SJSA1 (cell line): ENCODE results near the gene TRPC1. TPM values are rescaled to one million over a fixed set of nuclear protein-coding genes. Genes with fewer than 3 reads are reported as not detected.

Experiments
- DNase-seq, 2 experiments: peaks; one replicate each; pipeline ENCODE4 v3.0.0-alpha.2; 2015 to 2020; ENCODE audit warnings: low spot score in 2 of 2, low read depth in 1 of 2
- H3K27ac ChIP-seq: fragments of 250-450 bp; sonication (Bioruptor Pico); 2 replicates; pipeline ENCODE4 v1.5.1; 2020; ENCODE audit warnings: mild to moderate bottlenecking, moderate library complexity
- H3K27me3 ChIP-seq: fragments of 250-450 bp; sonication (Bioruptor Pico); replicated peaks from 2 replicates; pipeline ENCODE4 v1.5.1; 2020; ENCODE audit warnings: mild to moderate bottlenecking, moderate library complexity
- H3K36me3 ChIP-seq: fragments of 250-450 bp; sonication (Bioruptor Pico); 2 replicates; pipeline ENCODE4 v1.5.1; 2020; ENCODE audit warnings: mild to moderate bottlenecking
- H3K4me1 ChIP-seq: fragments of 250-450 bp; sonication (Bioruptor Pico); replicated peaks from 2 replicates; pipeline ENCODE4 v1.6.1; 2021; ENCODE audit warnings: mild to moderate bottlenecking
- H3K4me3 ChIP-seq: fragments of 250-450 bp; sonication (Bioruptor Pico); 2 replicates; pipeline ENCODE4 v1.5.1; 2020; ENCODE audit warnings: mild to moderate bottlenecking
- H3K9me3 ChIP-seq: fragments of 250-450 bp; sonication (Bioruptor Pico); replicated peaks from 2 replicates; pipeline ENCODE4 v1.5.1; 2020; ENCODE audit warnings: mild to moderate bottlenecking
- total RNA-seq: library from RNA; depleted of rRNA; stranded (reverse); fragments of >200 nt; shearing (Covaris generic); gene quantifications from 2 replicates; pipeline ENCODE4 v1.2.3, GENCODE V29; 2014

The TRPC1 gene
- total RNA-seq, 1 experiment from 2014 or later: 11.7 TPM

GRCh38 chr3:142782616-142783015, 58.8 kb downstream of the TRPC1 start:
- DNase-seq: no peak
- Histone ChIP-seq H3K4me1 (no peaks in the 10 kb centered on the region), H3K4me3 (no peak overlapping the region), H3K9me3 (no peaks in the 10 kb centered on the region), H3K27me3 (no peaks in the 10 kb centered on the region), H3K36me3 (no peaks in the 10 kb centered on the region), H3K27ac (no peak overlapping the region)

- H3K4me3 ChIP-seq: no peak overlapping the region
- H3K36me3 ChIP-seq: no peaks in the 10 kb centered on the region
- H3K27me3 ChIP-seq: no peaks in the 10 kb centered on the region
- DNase-seq: no peak
- H3K4me1 ChIP-seq: no peaks in the 10 kb centered on the region
- H3K27ac ChIP-seq: no peak overlapping the region
- H3K9me3 ChIP-seq: no peaks in the 10 kb centered on the region
Measured at GRCh38 chr3:142784228-142784627, 60.4 kb downstream of the TRPC1 start.

- Histone ChIP-seq H3K27me3 (no peaks in the 10 kb centered on the region), H3K9me3 (no peaks in the 10 kb centered on the region), H3K4me1 (no peaks in the 10 kb centered on the region), H3K36me3 (no peaks in the 10 kb centered on the region), H3K4me3 (no peak overlapping the region), H3K27ac (no peak overlapping the region)
- no peak for DNase-seq
Measured at GRCh38 chr3:142785996-142786395, 62.2 kb downstream of the TRPC1 start.

- Histone ChIP-seq H3K9me3 (no peaks in the 10 kb centered on the region), H3K4me1 (no peaks in the 10 kb centered on the region), H3K36me3 (no peaks in the 10 kb centered on the region), H3K27ac (no peak overlapping the region), H3K27me3 (no peaks in the 10 kb centered on the region), H3K4me3 (no peak overlapping the region)
- DNase-seq: no peak
Measured at GRCh38 chr3:142787719-142788118, 63.9 kb downstream of the TRPC1 start.

GRCh38 chr3:142794508-142794907, 70.7 kb downstream of the TRPC1 start:
- Histone ChIP-seq H3K9me3 (no peaks in the 10 kb centered on the region), H3K4me1 (no peaks in the 10 kb centered on the region), H3K27ac (no peak overlapping the region), H3K36me3 (no peaks in the 10 kb centered on the region), H3K4me3 (no peak overlapping the region), H3K27me3 (no peaks in the 10 kb centered on the region)
- DNase-seq: no peak

GRCh38 chr3:142795332-142795731, 71.5 kb downstream of the TRPC1 start:
- H3K4me1 ChIP-seq: no peaks in the 10 kb centered on the region

GRCh38 chr3:142796823-142797222, 73.0 kb downstream of the TRPC1 start:
- H3K4me3 ChIP-seq: no peak overlapping the region
- no peaks in the 10 kb centered on the region for H3K4me1 ChIP-seq
- H3K27ac ChIP-seq: no peak overlapping the region
- DNase-seq: no peak
- H3K9me3 ChIP-seq: no peaks in the 10 kb centered on the region
- H3K27me3 ChIP-seq: no peaks in the 10 kb centered on the region
- no peaks in the 10 kb centered on the region for H3K36me3 ChIP-seq

More at GRCh38 chr3:142795332-142795731, 71.5 kb downstream of the TRPC1 start:
- Histone ChIP-seq H3K4me3 (no peak overlapping the region), H3K9me3 (no peaks in the 10 kb centered on the region), H3K27ac (no peak overlapping the region), H3K27me3 (no peaks in the 10 kb centered on the region), H3K36me3 (no peaks in the 10 kb centered on the region)
- DNase-seq: no peak

GRCh38 chr3:142801746-142802145, 77.9 kb downstream of the TRPC1 start:
- Histone ChIP-seq H3K4me3 (no peak overlapping the region), H3K9me3 (no peaks in the 10 kb centered on the region), H3K36me3 (no peaks in the 10 kb centered on the region), H3K27me3 (no peaks in the 10 kb centered on the region), H3K27ac (no peak overlapping the region), H3K4me1 (no peaks in the 10 kb centered on the region)
- no peak for DNase-seq

GRCh38 chr3:142802891-142803290, 79.1 kb downstream of the TRPC1 start:
- H3K27me3 ChIP-seq: no peaks in the 10 kb centered on the region
- no peaks in the 10 kb centered on the region for H3K36me3 ChIP-seq

GRCh38 chr3:142808103-142808917, 84.5 kb downstream of the TRPC1 start:
- no peaks in the 10 kb centered on the region for H3K9me3 ChIP-seq
- H3K4me3 ChIP-seq: no peak overlapping the region
- H3K27me3 ChIP-seq: no peaks in the 10 kb centered on the region
- no peaks in the 10 kb centered on the region for H3K36me3 ChIP-seq
- H3K4me1 ChIP-seq: peaks cover 7% of the 10 kb centered on the region
- peak overlapping the region; percentile 7; the same call in 1 of the 2 replicates for H3K27ac ChIP-seq
- peak; percentile 21 to 47 for DNase-seq

More at GRCh38 chr3:142802891-142803290, 79.1 kb downstream of the TRPC1 start:
- Histone ChIP-seq H3K4me1 (peaks cover 1% of the 10 kb centered on the region), H3K4me3 (no peak overlapping the region), H3K9me3 (no peaks in the 10 kb centered on the region), H3K27ac (no peak overlapping the region)
- DNase-seq: no peak

- Histone ChIP-seq H3K27ac (no peak overlapping the region), H3K27me3 (no peaks in the 10 kb centered on the region), H3K4me3 (no peak overlapping the region), H3K36me3 (no peaks in the 10 kb centered on the region), H3K4me1 (peaks cover 7% of the 10 kb centered on the region), H3K9me3 (no peaks in the 10 kb centered on the region)
- DNase-seq: no peak
Measured at GRCh38 chr3:142809259-142809658, 85.4 kb downstream of the TRPC1 start.

- peaks cover 7% of the 10 kb centered on the region; the same call in 1 of the 2 replicates for H3K4me1 ChIP-seq
- no peaks in the 10 kb centered on the region for H3K27me3 ChIP-seq
- H3K9me3 ChIP-seq: no peaks in the 10 kb centered on the region
- H3K27ac ChIP-seq: no peak overlapping the region
- H3K4me3 ChIP-seq: no peak overlapping the region
- no peaks in the 10 kb centered on the region for H3K36me3 ChIP-seq
- no peak for DNase-seq
Measured at GRCh38 chr3:142815803-142816202, 92.0 kb downstream of the TRPC1 start.

- DNase-seq: no peak
- Histone ChIP-seq H3K4me1 (peaks cover 7% of the 10 kb centered on the region; the same call in 1 of the 2 replicates), H3K27me3 (no peaks in the 10 kb centered on the region), H3K9me3 (no peaks in the 10 kb centered on the region), H3K27ac (no peak overlapping the region), H3K36me3 (no peaks in the 10 kb centered on the region), H3K4me3 (no peak overlapping the region)
Measured at GRCh38 chr3:142817356-142817755, 93.5 kb downstream of the TRPC1 start.

GRCh38 chr3:142817897-142818296, 94.1 kb downstream of the TRPC1 start:
- H3K4me3 ChIP-seq: no peak overlapping the region
- H3K9me3 ChIP-seq: no peaks in the 10 kb centered on the region
- H3K36me3 ChIP-seq: no peaks in the 10 kb centered on the region
- no peak for DNase-seq
- H3K27me3 ChIP-seq: no peaks in the 10 kb centered on the region
- H3K4me1 ChIP-seq: peaks cover 7% of the 10 kb centered on the region; the same call in 1 of the 2 replicates
- no peak overlapping the region for H3K27ac ChIP-seq
